NCI-H2227 (cell line): ENCODE data around the gene FAM217A.
"Not testable (repeated sequence)": the region's sequence is repeated elsewhere in the genome, so short reads cannot be mapped to it uniquely, and the experiment has no call there.

Source experiments
- DNase-seq: peaks from one replicate; lab custom pipeline; 2025; ENCODE audit not compliant: unreplicated experiment; lab: John Stamatoyannopoulos, UW

FAM217A gene

GRCh38 chr6:4078691-4079471, at the start of gene FAM217A:
Gene FAM217A, minus strand, starts transcription at chr6:4079137. Its CDS starts 1,723 bp downstream, at chr6:4077414.
- no peak for DNase-seq

GRCh38 chr6:4128072-4128471, 49.1 kb upstream of the FAM217A start:
- no peak for DNase-seq

- DNase-seq, result no peak
Measured at GRCh38 chr6:4125933-4126864, 47.3 kb upstream of the FAM217A start.

- no peak for DNase-seq
Measured at GRCh38 chr6:4125500-4125899, 46.6 kb upstream of the FAM217A start.

- DNase-seq, result no peak
Measured at GRCh38 chr6:4124351-4124750, 45.4 kb upstream of the FAM217A start.

- no peak for DNase-seq
Measured at GRCh38 chr6:4115741-4116140, 36.8 kb upstream of the FAM217A start.

- DNase-seq, result no peak
Measured at GRCh38 chr6:4114123-4114522, 35.2 kb upstream of the FAM217A start.

GRCh38 chr6:4113649-4114048, 34.7 kb upstream of the FAM217A start:
- DNase-seq, result no peak

GRCh38 chr6:4112366-4112765, 33.4 kb upstream of the FAM217A start:
- no peak for DNase-seq

GRCh38 chr6:4109363-4109815, 30.5 kb upstream of the FAM217A start:
- not testable (repeated sequence) for DNase-seq

GRCh38 chr6:4108561-4109093, 29.7 kb upstream of the FAM217A start:
- peak; percentile 11 for DNase-seq

- DNase-seq, result no peak
Measured at GRCh38 chr6:4107873-4108272, 28.9 kb upstream of the FAM217A start.

GRCh38 chr6:4105980-4106536, 27.1 kb upstream of the FAM217A start:
- no peak for DNase-seq

- no peak for DNase-seq
Measured at GRCh38 chr6:4103929-4104328, 25.0 kb upstream of the FAM217A start.

- peak; percentile 26 for DNase-seq
Measured at GRCh38 chr6:4102687-4103244, 23.8 kb upstream of the FAM217A start.

GRCh38 chr6:4101298-4101697, 22.4 kb upstream of the FAM217A start:
- no peak for DNase-seq

GRCh38 chr6:4100655-4101054, 21.7 kb upstream of the FAM217A start:
- DNase-seq, result no peak

- DNase-seq, result peak; percentile 83
Measured at GRCh38 chr6:4093288-4093687, 14.4 kb upstream of the FAM217A start.

GRCh38 chr6:4091941-4092340, 13.0 kb upstream of the FAM217A start:
- no peak for DNase-seq

GRCh38 chr6:4090043-4090442, 11.1 kb upstream of the FAM217A start:
- not testable (repeated sequence) for DNase-seq

- DNase-seq, result peak; percentile 55
Measured at GRCh38 chr6:4088704-4089103, 9.8 kb upstream of the FAM217A start.
